Hepatocyte (in vitro differentiated cells): ENCODE data around the gene EPHB1.

Source experiments
- CTCF ChIP-seq: fragments of 200-600 bp; sonication (generic); IDR thresholded peaks from 2 replicates; pipeline ENCODE4 v1.5.1; 2016; ENCODE audit warnings: antibody characterized with exemption, mild to moderate bottlenecking; ENCODE audit not compliant: poor library complexity
- EZH2 ChIP-seq: fragments of 200-600 bp; sonication (generic); IDR thresholded peaks from 2 replicates; pipeline ENCODE4 v1.6.1; 2016; ENCODE audit warnings: antibody characterized with exemption, mild to moderate bottlenecking, borderline replicate concordance
- EZH2phosphoT487 ChIP-seq: fragments of 200-600 bp; sonication (generic); IDR thresholded peaks from one replicate; pipeline ENCODE4 v1.6.1; 2018; ENCODE audit warnings: antibody characterized with exemption, mild to moderate bottlenecking, low read depth, moderate library complexity; ENCODE audit not compliant: unreplicated experiment, severe bottlenecking

GRCh38 chr3:135125171-135125801 is 330.2 kb downstream of the EPHB1 start:
- TF ChIP-seq CTCF (no peak), EZH2phosphoT487 (no peak), EZH2 (no peak)
